Suprapubic skin (tissue), 3 donors: Measurements from ENCODE around the gene CLDN10.

Experiments
- CTCF ChIP-seq, 2 donors: fragments of 200-600 bp in 1 of 2; fragments of 450-650 bp in 1 of 2; sonication (generic) in 1 of 2; IDR thresholded peaks; one replicate each; pipeline ENCODE4 v1.5.1; 2016 to 2019; ENCODE audit warnings: antibody characterized with exemption in 2 of 2, mild to moderate bottlenecking in 1 of 2, moderate library complexity in 1 of 2
- POLR2AphosphoS5 ChIP-seq, 3 donors: sonication (generic); formaldehyde crosslinking; IDR thresholded peaks; one replicate each; pipeline ENCODE4 v1.6.1; 2017; ENCODE audit warnings: antibody characterized with exemption in 3 of 3

GRCh38 chr13:95523598-95523997 is 28.9 kb upstream of the CLDN10 start:
- no peak for TF ChIP-seq CTCF (IDR thresholded peaks at IDR 0.05)
- TF ChIP-seq POLR2AphosphoS5 (IDR thresholded peaks at IDR 0.05) = no peak
